DOHH2 (cell line): ENCODE measurements around the gene RGS19.

ENCODE experiments used
- H3F3A ChIP-seq: fragments of 200-600 bp; sonication (generic), shearing (Covaris generic); 2 replicates; pipeline ENCODE4 v1.6.0; 2016; ENCODE audit warnings: antibody characterized with exemption, mild to moderate bottlenecking; ENCODE audit not compliant: control insufficient read depth, insufficient read depth
- H3K27ac ChIP-seq: fragments of 200-600 bp; sonication (generic); 2 replicates; pipeline ENCODE4 v1.5.1; 2014; ENCODE audit warnings: low read depth, mild to moderate bottlenecking, low read length, moderate library complexity
- H3K27me3 ChIP-seq: fragments of 200-600 bp; sonication (generic); 2 replicates; pipeline ENCODE4 v1.6.1; 2014; ENCODE audit warnings: mild to moderate bottlenecking, low read length, mixed read lengths; ENCODE audit not compliant: control insufficient read depth
- H3K36me3 ChIP-seq: fragments of 200-600 bp; sonication (generic); 2 replicates; pipeline ENCODE4 v1.6.1; 2014; ENCODE audit warnings: mild to moderate bottlenecking, low read length, moderate library complexity, mixed read lengths; ENCODE audit not compliant: control insufficient read depth
- H3K4me1 ChIP-seq: fragments of 200-600 bp; sonication (generic); 2 replicates; pipeline ENCODE4 v1.6.1; 2014; ENCODE audit warnings: mild to moderate bottlenecking, low read length, mixed read lengths; ENCODE audit not compliant: control insufficient read depth
- H3K4me2 ChIP-seq: fragments of 200-600 bp; sonication (generic); 2 replicates; pipeline ENCODE4 v1.6.0; 2014; ENCODE audit warnings: mild to moderate bottlenecking, low read length, moderate library complexity
- H3K4me3 ChIP-seq: fragments of 200-600 bp; sonication (generic); 2 replicates; pipeline ENCODE4 v1.5.1; 2014; ENCODE audit warnings: mild to moderate bottlenecking, low read length, mixed read lengths
- H3K79me2 ChIP-seq: fragments of 200-600 bp; sonication (generic); 2 replicates; pipeline ENCODE4 v1.6.1; 2014; ENCODE audit warnings: mild to moderate bottlenecking, low read length, mixed read lengths; ENCODE audit not compliant: control insufficient read depth
- H3K9me2 ChIP-seq: fragments of 200-600 bp; sonication (generic); replicated peaks from 2 replicates; pipeline ENCODE4 v1.6.1; 2014; ENCODE audit warnings: mild to moderate bottlenecking, low read length, mixed read lengths; ENCODE audit not compliant: control insufficient read depth
- H3K9me3 ChIP-seq: fragments of 200-600 bp; sonication (generic); 2 replicates; pipeline ENCODE4 v1.6.1; 2014; ENCODE audit warnings: antibody characterized with exemption, low read length, mixed read lengths; ENCODE audit not compliant: control insufficient read depth, insufficient read depth
- H4K20me1 ChIP-seq: fragments of 200-600 bp; sonication (generic); 2 replicates; pipeline ENCODE4 v1.6.0; 2014; ENCODE audit warnings: low read depth, mild to moderate bottlenecking, antibody characterized with exemption, low read length, moderate library complexity; ENCODE audit not compliant: control insufficient read depth, insufficient read depth
- EZH2phosphoT487 ChIP-seq: fragments of 200-600 bp; sonication (generic); IDR thresholded peaks from 2 replicates; pipeline ENCODE4 v1.6.1; 2017; ENCODE audit warnings: borderline replicate concordance, mild to moderate bottlenecking, antibody characterized with exemption, low read length, moderate library complexity, mixed read lengths
- TF ChIP-seq, protein P1 (sequence below): fragments of 200-600 bp; sonication (generic); IDR thresholded peaks from one replicate; pipeline ENCODE4 v1.5.1; 2014; ENCODE audit warnings: antibody characterized with exemption, mild to moderate bottlenecking, low read depth, low read length; ENCODE audit not compliant: poor library complexity, severe bottlenecking

Gene RGS19

DNA sequence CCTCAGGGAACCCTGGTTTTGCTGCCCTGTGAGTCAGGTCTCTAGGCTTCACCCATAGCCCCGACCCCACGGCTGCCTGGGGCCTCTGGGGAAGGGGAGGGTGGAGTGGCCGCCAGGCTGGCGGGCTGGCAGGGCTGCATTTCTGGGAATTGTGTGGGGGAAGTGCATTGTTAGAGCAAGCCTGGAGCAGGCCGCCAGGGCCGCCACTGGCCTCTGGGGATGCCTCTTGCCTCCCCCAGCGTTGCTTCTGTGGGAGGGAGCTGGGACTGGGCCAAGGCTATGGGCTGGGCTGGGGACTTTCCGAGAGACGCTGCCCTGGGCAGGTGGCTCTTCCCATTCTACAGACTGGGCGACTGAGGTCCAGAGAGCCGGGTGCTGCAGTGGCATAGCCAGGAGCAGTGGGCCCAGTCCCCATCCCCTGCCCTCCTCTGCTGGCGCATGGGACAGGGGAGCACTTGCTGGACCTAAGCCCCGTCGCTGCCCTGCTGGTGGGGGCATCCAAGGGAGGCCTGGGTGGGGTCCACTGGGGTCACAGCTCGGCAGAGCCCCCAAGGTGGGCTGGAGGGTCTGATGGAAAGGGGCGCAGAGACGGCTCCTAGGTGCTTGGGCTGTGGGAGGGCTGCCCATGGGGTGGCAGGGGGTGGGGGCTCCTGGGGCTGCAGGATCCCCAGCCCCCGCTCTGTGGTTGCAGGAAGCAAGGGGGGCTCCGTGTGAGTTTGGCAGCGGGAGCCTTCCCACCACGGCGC, 23.3 kb downstream of the RGS19 start:
- Histone ChIP-seq H3K4me3 (no peak overlapping the region), H3F3A (no peaks in the 10 kb centered on the region), H3K9me2 (no peaks in the 10 kb centered on the region), H3K9me3 (no peaks in the 10 kb centered on the region), H3K27ac (no peak overlapping the region), H3K36me3 (no peaks in the 10 kb centered on the region), H4K20me1 (no peaks in the 10 kb centered on the region), H3K4me2 (no peak overlapping the region), H3K4me1 (peaks cover 17% of the 10 kb centered on the region), H3K79me2 (no peaks in the 10 kb centered on the region), H3K27me3 (peaks cover 39% of the 10 kb centered on the region)
- no peak for TF ChIP-seq EZH2phosphoT487
- TF ChIP-seq, protein P1, sequence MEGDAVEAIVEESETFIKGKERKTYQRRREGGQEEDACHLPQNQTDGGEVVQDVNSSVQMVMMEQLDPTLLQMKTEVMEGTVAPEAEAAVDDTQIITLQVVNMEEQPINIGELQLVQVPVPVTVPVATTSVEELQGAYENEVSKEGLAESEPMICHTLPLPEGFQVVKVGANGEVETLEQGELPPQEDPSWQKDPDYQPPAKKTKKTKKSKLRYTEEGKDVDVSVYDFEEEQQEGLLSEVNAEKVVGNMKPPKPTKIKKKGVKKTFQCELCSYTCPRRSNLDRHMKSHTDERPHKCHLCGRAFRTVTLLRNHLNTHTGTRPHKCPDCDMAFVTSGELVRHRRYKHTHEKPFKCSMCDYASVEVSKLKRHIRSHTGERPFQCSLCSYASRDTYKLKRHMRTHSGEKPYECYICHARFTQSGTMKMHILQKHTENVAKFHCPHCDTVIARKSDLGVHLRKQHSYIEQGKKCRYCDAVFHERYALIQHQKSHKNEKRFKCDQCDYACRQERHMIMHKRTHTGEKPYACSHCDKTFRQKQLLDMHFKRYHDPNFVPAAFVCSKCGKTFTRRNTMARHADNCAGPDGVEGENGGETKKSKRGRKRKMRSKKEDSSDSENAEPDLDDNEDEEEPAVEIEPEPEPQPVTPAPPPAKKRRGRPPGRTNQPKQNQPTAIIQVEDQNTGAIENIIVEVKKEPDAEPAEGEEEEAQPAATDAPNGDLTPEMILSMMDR, result no peak

DNA sequence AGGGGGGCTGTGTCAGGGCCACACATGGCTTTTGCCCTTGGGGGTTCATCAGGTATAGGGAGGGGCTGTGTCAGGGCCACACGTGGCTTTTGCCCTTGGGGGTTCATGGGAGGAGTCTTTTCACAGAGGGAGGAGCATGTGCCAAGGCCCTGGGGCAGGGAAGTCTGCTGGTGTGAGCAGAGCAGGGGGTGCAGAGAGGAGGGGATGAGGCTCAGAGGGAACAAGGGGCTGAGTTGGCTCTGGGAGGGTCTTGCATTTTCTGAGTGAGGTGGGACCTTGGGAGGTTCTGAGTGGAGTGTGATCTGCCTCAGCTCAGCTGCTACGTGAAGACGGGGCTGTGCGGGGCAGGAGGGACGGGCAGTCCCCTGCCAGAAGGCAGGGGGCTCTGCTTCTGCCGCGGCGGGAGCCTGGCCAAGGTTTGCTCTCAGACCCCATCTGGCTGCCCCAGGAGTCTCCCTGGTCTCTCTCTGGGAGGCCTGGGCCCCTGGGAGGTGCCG, 23.9 kb downstream of the RGS19 start:
- H3F3A ChIP-seq, result no peaks in the 10 kb centered on the region
- no peaks in the 10 kb centered on the region for H4K20me1 ChIP-seq
- H3K27me3 ChIP-seq, result peaks cover 45% of the 10 kb centered on the region
- TF ChIP-seq EZH2phosphoT487, result no peak
- TF ChIP-seq, protein P1, result no peak
- no peak overlapping the region for H3K27ac ChIP-seq
- H3K79me2 ChIP-seq, result no peaks in the 10 kb centered on the region
- no peaks in the 10 kb centered on the region for H3K36me3 ChIP-seq
- H3K4me1 ChIP-seq, result peaks cover 17% of the 10 kb centered on the region
- no peak overlapping the region for H3K4me3 ChIP-seq
- H3K9me2 ChIP-seq, result no peaks in the 10 kb centered on the region
- no peak overlapping the region for H3K4me2 ChIP-seq
- H3K9me3 ChIP-seq, result no peaks in the 10 kb centered on the region

DNA sequence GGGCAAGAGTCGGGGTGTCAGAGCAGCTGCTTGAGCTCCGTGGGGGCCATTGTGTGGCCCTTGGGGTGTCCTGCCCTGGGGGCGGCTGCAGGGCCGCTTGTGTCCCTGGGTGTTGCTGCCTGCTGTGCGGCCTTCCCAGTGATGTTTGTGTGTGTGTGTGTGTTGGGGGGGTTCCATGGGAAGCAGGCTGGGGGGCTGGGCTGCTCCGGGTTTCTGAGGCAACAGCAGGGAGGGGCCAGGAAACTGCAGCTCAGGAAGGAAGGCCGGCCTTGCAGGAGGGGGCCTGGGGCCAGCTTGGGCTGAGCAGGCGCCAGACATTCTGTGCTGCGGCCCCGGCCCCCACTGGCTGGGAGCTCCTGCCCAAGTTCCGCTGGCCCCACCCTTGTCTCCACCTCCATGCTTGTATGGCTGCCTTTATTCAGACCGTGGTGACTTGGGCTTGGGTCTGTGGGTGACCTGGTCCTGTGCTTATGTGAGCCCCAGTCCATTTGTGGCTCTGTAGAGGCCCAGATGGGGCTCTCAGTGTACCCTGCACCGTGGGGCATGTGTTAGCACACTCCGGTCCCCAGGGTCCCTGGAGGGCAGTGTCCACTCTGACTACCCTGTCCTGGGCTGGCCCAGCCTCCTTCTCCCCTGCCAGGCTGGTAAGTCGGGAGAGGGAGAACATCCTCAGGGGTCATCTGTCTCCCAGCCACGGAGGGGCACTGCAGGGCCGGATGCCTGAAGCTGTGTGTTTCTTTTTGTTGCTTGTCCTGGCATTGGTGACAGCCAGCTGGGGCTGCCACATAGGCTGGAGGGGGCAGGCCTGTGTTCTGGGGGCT, 25.3 kb downstream of the RGS19 start:
- Histone ChIP-seq H3K4me1 (peaks cover 17% of the 10 kb centered on the region), H3F3A (no peaks in the 10 kb centered on the region), H3K36me3 (no peaks in the 10 kb centered on the region), H3K9me2 (no peaks in the 10 kb centered on the region), H3K79me2 (no peaks in the 10 kb centered on the region), H3K4me3 (no peak overlapping the region), H3K4me2 (no peak overlapping the region), H3K27ac (no peak overlapping the region), H3K27me3 (peaks cover 54% of the 10 kb centered on the region), H4K20me1 (no peaks in the 10 kb centered on the region), H3K9me3 (no peaks in the 10 kb centered on the region)
- TF ChIP-seq, protein P1, result peak; percentile 37
- no peak for TF ChIP-seq EZH2phosphoT487
